A673 (cell line): ENCODE results near the gene TAF1L.

Source experiments
- CTCF ChIP-seq: fragments of 300-800, 200-600 bp; sonication (generic); conservative IDR thresholded peaks from 2 replicates; pipeline ENCODE4 v1.5.1; 2017; ENCODE audit warnings: low read depth, mild to moderate bottlenecking, antibody characterized with exemption, low read length, moderate library complexity, mixed read lengths
- EZH2 ChIP-seq: fragments of 200-600 bp; sonication (generic); IDR thresholded peaks from 2 replicates; pipeline ENCODE4 v1.6.1; 2017; ENCODE audit warnings: borderline replicate concordance, low read depth, mild to moderate bottlenecking, mixed read lengths, antibody characterized with exemption, low read length; ENCODE audit not compliant: poor library complexity, severe bottlenecking

GRCh38 chr9:32631991-32632390, 3.5 kb downstream of the TAF1L start:
- TF ChIP-seq CTCF (no peak), EZH2 (no peak)
